H9 (cell line): ENCODE data around the gene PRKAR1A. TPM values are rescaled to one million over a fixed set of nuclear protein-coding genes. Genes with fewer than 3 reads are reported as not detected.

Experiments used
- DNase-seq: peaks from one replicate; pipeline ENCODE4 v3.0.0-alpha.2; 2017
- H2AFZ ChIP-seq: one replicate; pipeline ENCODE4 v1.6.1; 2013; ENCODE audit warnings: mild to moderate bottlenecking, low read length, control low read depth, moderate library complexity
- H2AK5ac ChIP-seq: 2 replicates; pipeline ENCODE4 v1.6.1; 2013; ENCODE audit warnings: low read length, control low read depth, mixed read lengths; ENCODE audit not compliant: insufficient read length
- H2BK120ac ChIP-seq: one replicate; pipeline ENCODE4 v1.6.1; 2013; ENCODE audit warnings: low read depth, mild to moderate bottlenecking, low read length, control low read depth, inconsistent platforms; ENCODE audit not compliant: poor library complexity, severe bottlenecking
- H2BK12ac ChIP-seq: 2 replicates; pipeline ENCODE4 v1.6.1; 2013; ENCODE audit warnings: low read length, control low read depth, mixed read lengths, low read depth; ENCODE audit not compliant: insufficient read length
- H2BK15ac ChIP-seq: 2 replicates; pipeline ENCODE4 v1.6.1; 2013; ENCODE audit warnings: low read depth, low read length, control low read depth
- H2BK20ac ChIP-seq: one replicate; pipeline ENCODE4 v1.6.1; 2013; ENCODE audit warnings: low read depth, mild to moderate bottlenecking, low read length, control low read depth, inconsistent platforms; ENCODE audit not compliant: poor library complexity, severe bottlenecking
- H2BK5ac ChIP-seq: 2 replicates; pipeline ENCODE4 v1.6.1; 2013; ENCODE audit warnings: low read length, control low read depth, mixed read lengths; ENCODE audit not compliant: insufficient read length
- H3K14ac ChIP-seq: 2 replicates; pipeline ENCODE4 v1.6.1; 2013; ENCODE audit warnings: low read length, control low read depth; ENCODE audit not compliant: insufficient read depth
- H3K18ac ChIP-seq: 2 replicates; pipeline ENCODE4 v1.6.1; 2013; ENCODE audit warnings: low read depth, mild to moderate bottlenecking, mixed read lengths, low read length, control low read depth; ENCODE audit not compliant: insufficient read length
- H3K23ac ChIP-seq: 2 replicates; pipeline ENCODE4 v1.6.1; 2013; ENCODE audit warnings: low read length, control low read depth, mixed read lengths, low read depth; ENCODE audit not compliant: insufficient read length
- H3K23me2 ChIP-seq: 2 replicates; pipeline ENCODE4 v1.6.1; 2013; ENCODE audit warnings: low read depth, mild to moderate bottlenecking, mixed read lengths, low read length, control low read depth; ENCODE audit not compliant: insufficient read length, poor library complexity, severe bottlenecking
- H3K27ac ChIP-seq: 2 replicates; pipeline ENCODE4 v1.5.1; 2013; ENCODE audit warnings: low read length, control low read depth, mixed read lengths, low read depth; ENCODE audit not compliant: insufficient read length
- H3K27me3 ChIP-seq: 2 replicates; pipeline ENCODE4 v1.6.1; 2013; ENCODE audit warnings: low read length, control low read depth, inconsistent platforms; ENCODE audit not compliant: insufficient read depth
- H3K4ac ChIP-seq: 2 replicates; pipeline ENCODE4 v1.6.1; 2013; ENCODE audit warnings: low read depth, mild to moderate bottlenecking, control low read depth, inconsistent platforms, low read length, moderate library complexity
- H3K4me1 ChIP-seq: 2 replicates; pipeline ENCODE4 v1.6.1; 2013; ENCODE audit warnings: low read length, control low read depth, inconsistent platforms; ENCODE audit not compliant: insufficient read depth
- H3K4me2 ChIP-seq: 2 replicates; pipeline ENCODE4 v1.6.1; 2013; ENCODE audit warnings: low read length, control low read depth, mixed read lengths; ENCODE audit not compliant: insufficient read length, insufficient read depth
- H3K56ac ChIP-seq: 2 replicates; pipeline ENCODE4 v1.6.1; 2013; ENCODE audit warnings: low read depth, mild to moderate bottlenecking, mixed read lengths, low read length, control low read depth; ENCODE audit not compliant: insufficient read length
- H3K79me1 ChIP-seq: 2 replicates; pipeline ENCODE4 v1.6.1; 2013; ENCODE audit warnings: low read depth, mild to moderate bottlenecking, moderate library complexity, low read length, control low read depth, inconsistent platforms; ENCODE audit not compliant: insufficient read depth, poor library complexity, severe bottlenecking
- H3K79me2 ChIP-seq: 2 replicates; pipeline ENCODE4 v1.6.1; 2013; ENCODE audit warnings: low read length, control low read depth, inconsistent platforms; ENCODE audit not compliant: insufficient read depth
- H3K9ac ChIP-seq: 2 replicates; pipeline ENCODE4 v1.6.1; 2013; ENCODE audit warnings: low read length, control low read depth, mixed read lengths; ENCODE audit not compliant: insufficient read length; ENCODE audit errors: extremely low read depth
- H3K9me3 ChIP-seq: one replicate; pipeline ENCODE4 v1.6.1; 2013; ENCODE audit warnings: low read depth, low read length, inconsistent platforms; ENCODE audit not compliant: control insufficient read depth
- H3T11ph ChIP-seq: one replicate; pipeline ENCODE4 v1.6.1; 2013; ENCODE audit warnings: mild to moderate bottlenecking, low read length, control low read depth, inconsistent platforms
- H4K20me1 ChIP-seq: one replicate; pipeline ENCODE4 v1.6.1; 2013; ENCODE audit not compliant: control insufficient read depth, insufficient read length, insufficient read depth
- H4K5ac ChIP-seq: 2 replicates; pipeline ENCODE4 v1.6.1; 2013; ENCODE audit warnings: low read depth, mild to moderate bottlenecking, mixed read lengths, low read length, control low read depth; ENCODE audit not compliant: insufficient read length
- H4K8ac ChIP-seq: replicated peaks from 2 replicates; pipeline ENCODE4 v1.6.1; 2013; ENCODE audit warnings: low read length, control low read depth, mixed read lengths, low read depth; ENCODE audit not compliant: insufficient read length
- H4K91ac ChIP-seq: 2 replicates; pipeline ENCODE4 v1.6.1; 2013; ENCODE audit warnings: low read depth, mild to moderate bottlenecking, moderate library complexity, mixed read lengths, low read length, control low read depth; ENCODE audit not compliant: insufficient read length
- H3K27ac Mint-ChIP-seq, 3 experiments: 2 replicates in 2 of 3; 3 replicates in 1 of 3; pipeline ENCODE4 v1.8.0; 2020 to 2021; ENCODE audit warnings: mixed read lengths in 3 of 3, mild to moderate bottlenecking in 1 of 3, moderate library complexity in 1 of 3
- H3K27me3 Mint-ChIP-seq: 2 replicates; pipeline ENCODE4 v1.8.0; 2021; ENCODE audit warnings: low read depth, mild to moderate bottlenecking, moderate library complexity, mixed read lengths
- H3K36me3 Mint-ChIP-seq, 3 experiments: 2 replicates in 2 of 3; 3 replicates in 1 of 3; pipeline ENCODE4 v1.8.0; 2020 to 2021; ENCODE audit warnings: low read depth in 3 of 3, mixed read lengths in 3 of 3; ENCODE audit not compliant: insufficient read depth in 1 of 3
- H3K4me1 Mint-ChIP-seq, 2 experiments: 2 replicates each; pipeline ENCODE4 v1.8.0; 2020; ENCODE audit warnings: mixed read lengths in 2 of 2
- H3K4me3 Mint-ChIP-seq, 2 experiments: 2 replicates in 1 of 2; 3 replicates in 1 of 2; pipeline ENCODE4 v1.8.0; 2020 to 2021; ENCODE audit warnings: mild to moderate bottlenecking in 2 of 2, mixed read lengths in 2 of 2, moderate library complexity in 1 of 2
- H3K9me3 Mint-ChIP-seq, 2 experiments: 2 replicates in 1 of 2; 3 replicates in 1 of 2; pipeline ENCODE4 v1.8.0; 2020; ENCODE audit warnings: mild to moderate bottlenecking in 2 of 2, mixed read lengths in 2 of 2, moderate library complexity in 1 of 2
- CTCF ChIP-seq: fragments of 200-600 bp; sonication (generic); conservative IDR thresholded peaks from 3 replicates; pipeline ENCODE4 v1.8.0; 2021; ENCODE audit warnings: antibody characterized with exemption, mild to moderate bottlenecking
- WGBS: extraction: QIAGEN DNeasy Blood & Tissue Kit; methylation state at CpG from one replicate; pipeline ENCODE4 v1.1.7; 2013; ENCODE audit warnings: missing lambda C conversion rate, low lambda C conversion rate, mixed read lengths; ENCODE audit not compliant: insufficient read length; ENCODE audit errors: extremely low coverage; 5-methylcytosine and 5-hydroxymethylcytosine counted together
- total RNA-seq: library from RNA; stranded (reverse); gene quantifications from 2 replicates; pipeline ENCODE4 v1.2.1, GENCODE V29; 2021

PRKAR1A gene
- total RNA-seq, 1 experiment from 2014 or later = 171 TPM

GRCh38 chr17:68567581-68567980, 55.4 kb downstream of the PRKAR1A start:
- no peak for DNase-seq
- no peaks in the 10 kb centered on the region for H3K79me1 ChIP-seq
- no peak overlapping the region for H2BK12ac ChIP-seq
- H3K9me3 ChIP-seq = no peaks in the 10 kb centered on the region
- H3K4me1 Mint-ChIP-seq = no peaks in the 10 kb centered on the region
- H3K23me2 ChIP-seq = no peaks in the 10 kb centered on the region
- no peak overlapping the region for H2BK20ac ChIP-seq
- no peak overlapping the region for H3K27ac ChIP-seq
- no peak overlapping the region for H3K4me3 Mint-ChIP-seq
- no peak overlapping the region for H3K14ac ChIP-seq
- no peaks in the 10 kb centered on the region for H4K20me1 ChIP-seq
- no peak overlapping the region for H3K56ac ChIP-seq
- no peaks in the 10 kb centered on the region for H3K79me2 ChIP-seq
- H4K5ac ChIP-seq = no peak overlapping the region
- no peaks in the 10 kb centered on the region for H3K4me1 ChIP-seq
- no peak overlapping the region for H2BK5ac ChIP-seq
- H3K36me3 Mint-ChIP-seq = peaks cover 0 to 4% (median 0%) of the 10 kb centered on the region in 3 experiments; a peak in 2 of 7 replicates
- no peaks in the 10 kb centered on the region for H3K9me3 Mint-ChIP-seq
- H3K27me3 Mint-ChIP-seq = peaks cover 2% of the 10 kb centered on the region; the same call in 1 of the 2 replicates
- no peak overlapping the region for H2AK5ac ChIP-seq
- no peak for TF ChIP-seq CTCF
- no peak overlapping the region for H3K4me2 ChIP-seq
- no peak overlapping the region for H3K4ac ChIP-seq
- H3K27ac Mint-ChIP-seq = no peak overlapping the region
- H3K18ac ChIP-seq = no peak overlapping the region
- no peak overlapping the region for H3K9ac ChIP-seq
- H2BK120ac ChIP-seq = no peak overlapping the region
- H4K8ac ChIP-seq = no peak overlapping the region
- H3T11ph ChIP-seq = no peak overlapping the region
- H2BK15ac ChIP-seq = no peak overlapping the region
- no CpG with 5 or more reads among the region's 8 CpGs for WGBS
- H4K91ac ChIP-seq = no peak overlapping the region
- no peak overlapping the region for H2AFZ ChIP-seq
- no peaks in the 10 kb centered on the region for H3K27me3 ChIP-seq
- H3K23ac ChIP-seq = no peak overlapping the region
